ENCODE results near the gene SH3RF3.

- no peak for TF ChIP-seq CTCF (IDR thresholded peaks at IDR 0.05)
- no peak for TF ChIP-seq POLR2AphosphoS5 (IDR thresholded peaks at IDR 0.05; ENCODE audit: low read depth, low read length)
- no peak for TF ChIP-seq REST (IDR thresholded peaks at IDR 0.05; ENCODE audit: insufficient read depth in 1 of 2, low read depth in 2 of 2, low read length in 1 of 2)
- TF ChIP-seq SIN3A (IDR thresholded peaks at IDR 0.05; ENCODE audit: borderline replicate concordance, insufficient read depth, low read depth, low read length), result no peak
Measured at GRCh38 chr2:109234355-109234754, 105.3 kb downstream of the SH3RF3 start.

Data from Panc1 (cell line).